ENCODE data around the gene OSBPL3.

- no peak for TF ChIP-seq ELK4 (IDR thresholded peaks at IDR 0.05; ENCODE audit: borderline replicate concordance, low read depth, low read length)
- TF ChIP-seq ZNF174 (tag by site-specific recombination; IDR thresholded peaks at IDR 0.05): no peak
- TF ChIP-seq CTCF (tag by site-specific recombination; IDR thresholded peaks at IDR 0.05): no peak
- no peak for TF ChIP-seq ZNF274 (IDR thresholded peaks at IDR 0.05; ENCODE audit: low read length)
- no peak for TF ChIP-seq ZNF274 (tag by site-specific recombination; IDR thresholded peaks at IDR 0.05; ENCODE audit: borderline replicate concordance)
- no peak for TF ChIP-seq ZNF488 (tag by site-specific recombination; IDR thresholded peaks at IDR 0.05)
- no peak for TF ChIP-seq YY1 (tag by site-specific recombination; IDR thresholded peaks at IDR 0.05)
- no peak for TF ChIP-seq OSR2 (tag by site-specific recombination; IDR thresholded peaks at IDR 0.05)
- TF ChIP-seq ZNF513 (tag by site-specific recombination; IDR thresholded peaks at IDR 0.05): no peak
- TF ChIP-seq ZNF24 (tag by site-specific recombination; IDR thresholded peaks at IDR 0.05): no peak
- TF ChIP-seq ZNF341 (tag by site-specific recombination; IDR thresholded peaks at IDR 0.05; ENCODE audit: low read depth): no peak
- no peak for TF ChIP-seq ZNF416 (tag by site-specific recombination; IDR thresholded peaks at IDR 0.05)
Observed at GRCh38 chr7:24955313-24955712, 24.7 kb downstream of the OSBPL3 start.

Measured in HEK293 (cell line).